Stomach (tissue), 9 donors: ENCODE measurements around the gene TADA2B. TPM values are rescaled to one million over a fixed set of nuclear protein-coding genes. Genes with fewer than 3 reads are reported as not detected.
"Not testable (repeated sequence)": the region's sequence is repeated elsewhere in the genome, so short reads cannot be mapped to it uniquely, and the experiment has no call there.

Source experiments
- DNase-seq, 2 donors: peaks; one replicate each; pipeline versions ENCODE4 v3.0.0 to v3.0.0-alpha.2; 2013 to 2019
- H3K27ac ChIP-seq, 5 donors: fragments of 200-600 bp in 4 of 5; sonication (generic) in 4 of 5; one replicate each; pipeline ENCODE4 v1.5.1; 2013 to 2019; ENCODE audit warnings: mild to moderate bottlenecking in 1 of 5, moderate library complexity in 1 of 5
- H3K27me3 ChIP-seq, 3 donors: fragments of 200-600 bp; sonication (generic); one replicate each; pipeline ENCODE4 v1.5.1; 2017 to 2019; ENCODE audit warnings: mixed run types in 1 of 3
- H3K36me3 ChIP-seq, 4 donors: fragments of 200-600 bp; sonication (generic); 1 replicate in 3 of 4; 2 replicates in 1 of 4; pipeline ENCODE4 v1.5.1; 2016 to 2019
- H3K4me1 ChIP-seq, 4 donors: fragments of 200-600 bp; sonication (generic); one replicate each; pipeline ENCODE4 v1.5.1; 2016 to 2019
- H3K4me3 ChIP-seq, 4 donors: fragments of 200-600 bp; sonication (generic) in 3 of 4; one replicate each; pipeline ENCODE4 v1.5.1; 2016 to 2019; ENCODE audit warnings: mild to moderate bottlenecking in 1 of 4
- H3K9me3 ChIP-seq, 4 donors: fragments of 200-600 bp; sonication (generic); one replicate each; pipeline ENCODE4 v1.5.1; 2016 to 2019
- CTCF ChIP-seq, 7 experiments: fragments of 450-650 bp in 4 of 7; fragments of 200-600 bp in 3 of 7; sonication (generic) in 3 of 7; IDR thresholded peaks; one replicate each; pipeline ENCODE4 v1.5.1; 2016 to 2019; ENCODE audit warnings: antibody characterized with exemption in 7 of 7, control low read depth in 2 of 7, mild to moderate bottlenecking in 1 of 7
- EP300 ChIP-seq: sonication (generic); formaldehyde crosslinking; IDR thresholded peaks from one replicate; pipeline ENCODE4 v1.6.1; 2017; ENCODE audit warnings: antibody characterized with exemption
- POLR2A ChIP-seq, 4 donors: fragments of 450-650 bp; IDR thresholded peaks; one replicate each; pipeline ENCODE4 v1.6.1; 2016; ENCODE audit warnings: antibody characterized with exemption in 4 of 4, control low read depth in 2 of 4, mild to moderate bottlenecking in 1 of 4, moderate library complexity in 1 of 4
- POLR2AphosphoS5 ChIP-seq, 3 donors: sonication (generic); formaldehyde crosslinking; IDR thresholded peaks; one replicate each; pipeline ENCODE4 v1.6.1; 2016; ENCODE audit warnings: antibody characterized with exemption in 3 of 3
- WGBS, 5 donors: extraction: QIAGEN DNeasy Blood & Tissue Kit in 3 of 5; methylation state at CpG; one replicate each; pipeline versions ENCODE4 v1.1.5 to v1.1.7; 2013 to 2018; 5-methylcytosine and 5-hydroxymethylcytosine counted together
- intact Hi-C: fragments of 100-400 bp; cut with DNase I; formaldehyde crosslinking; loops from one replicate; pipeline ENCODE4 v1.15.1; 2023; ENCODE audit warnings: low total_unique reads
- polyA plus RNA-seq, 3 donors: library from polyadenylated mRNA; stranded (reverse); fragments of 200-250 nt; gene quantifications; one replicate each; pipeline ENCODE4 v1.2.3, GENCODE V29; 2013
- total RNA-seq, 5 donors: library from RNA; depleted of rRNA; stranded (reverse); fragments of >200 nt; gene quantifications; one replicate each; pipeline versions ENCODE4 v1.1.0 to v1.2.3, GENCODE V29; 2014 to 2016
- donor health status: healthy with polysubstance abuse.
- donor health status: Bipolar disorder and iron deficiency.
- donor health status: healthy.

TADA2B gene
- total and polyA plus RNA-seq, 8 donors = 1.2 to 73.7 (median 16.1) TPM

- peak; percentile 76 to 91 for DNase-seq
- WGBS, 5 donors = 19 to 23% (median 20%) methylated on average over 13 to 24 of the region's 24 CpGs
- no peaks in the 10 kb centered on the region for H3K36me3 ChIP-seq
- H3K27me3 ChIP-seq = no peaks in the 10 kb centered on the region
- H3K27ac ChIP-seq = peak overlapping the region; percentile 86 to 92 (median 89)
- TF ChIP-seq EP300 = no peak
- TF ChIP-seq CTCF (IDR thresholded peaks at IDR 0.05) = peak in 5 of 7 experiments; percentile 45 to 72 (median 65)
- peak in 1 of 3 donors; percentile 11 for TF ChIP-seq POLR2AphosphoS5 (IDR thresholded peaks at IDR 0.05)
- TF ChIP-seq POLR2A (IDR thresholded peaks at IDR 0.05) = no peak
- peak overlapping the region; percentile 51 to 65 (median 60) for H3K4me3 ChIP-seq
- H3K4me1 ChIP-seq = peaks cover 15 to 38% (median 28%) of the 10 kb centered on the region in 4 donors
- no peaks in the 10 kb centered on the region for H3K9me3 ChIP-seq
- intact Hi-C loops = no loop called here
Measured at GRCh38 chr4:7101692-7102515, 58.7 kb downstream of the TADA2B start.

- intact Hi-C loops, H3K36me3 ChIP-seq, H3K9me3 ChIP-seq, H3K27me3 ChIP-seq, DNase-seq: not testable (repeated sequence)
- H3K4me3 ChIP-seq = peak overlapping the region; percentile 51 to 65 (median 60)
- WGBS, 5 donors = 49 to 64% (median 56%) methylated on average over 12 of the region's 12 CpGs
- H3K27ac ChIP-seq = peak overlapping the region; percentile 86 to 92 (median 89)
- peaks cover 15 to 38% (median 28%) of the 10 kb centered on the region in 4 donors for H3K4me1 ChIP-seq
Measured at GRCh38 chr4:7102516-7102909, 59.3 kb downstream of the TADA2B start.

GRCh38 chr4:7103031-7103606 lies 59.9 kb downstream of the TADA2B start:
- H3K36me3 ChIP-seq = no peaks in the 10 kb centered on the region
- H3K4me3 ChIP-seq = peak overlapping the region; percentile 51 to 65 (median 60)
- peak; percentile 94 for DNase-seq
- no peaks in the 10 kb centered on the region for H3K27me3 ChIP-seq
- 0 to 5% (median 0%) methylated on average over 18 to 35 of the region's 35 CpGs for WGBS, 5 donors
- peak; percentile 17 to 80 (median 76) for TF ChIP-seq POLR2AphosphoS5 (IDR thresholded peaks at IDR 0.05)
- TF ChIP-seq POLR2A (IDR thresholded peaks at IDR 0.05) = no peak
- TF ChIP-seq CTCF (IDR thresholded peaks at IDR 0.05) = no peak
- no peak for TF ChIP-seq EP300
- no peaks in the 10 kb centered on the region for H3K9me3 ChIP-seq
- intact Hi-C loops = no loop called here
- H3K4me1 ChIP-seq = peaks cover 15 to 38% (median 28%) of the 10 kb centered on the region in 4 donors
- peak overlapping the region; percentile 86 to 92 (median 89) for H3K27ac ChIP-seq

GRCh38 chr4:7103607-7104365 lies 60.6 kb downstream of the TADA2B start:
- peaks cover 15 to 38% (median 28%) of the 10 kb centered on the region in 4 donors for H3K4me1 ChIP-seq
- intact Hi-C loops = no loop called here
- TF ChIP-seq EP300 (no peak), POLR2A (IDR thresholded peaks at IDR 0.05) (no peak), CTCF (IDR thresholded peaks at IDR 0.05) (no peak), POLR2AphosphoS5 (IDR thresholded peaks at IDR 0.05) (peak in 1 of 3 donors; percentile 42)
- 20 to 24% (median 22%) methylated on average over 17 to 21 of the region's 21 CpGs for WGBS, 5 donors
- peak; percentile 89 to 94 for DNase-seq
- no peaks in the 10 kb centered on the region for H3K36me3 ChIP-seq
- peak overlapping the region; percentile 86 to 92 (median 89) for H3K27ac ChIP-seq
- H3K27me3 ChIP-seq = no peaks in the 10 kb centered on the region
- no peaks in the 10 kb centered on the region for H3K9me3 ChIP-seq
- H3K4me3 ChIP-seq = peak overlapping the region; percentile 51 to 65 (median 60)
